Parathyroid adenoma (tissue), 2 donors: Measurements from ENCODE around the gene SUPT6H.

ENCODE experiments used
- H2AFZ ChIP-seq: fragments of 300-600 bp; sonication (generic); one replicate; pipeline ENCODE4 v1.7.0; 2017; ENCODE audit warnings: antibody characterized with exemption, mild to moderate bottlenecking
- H3K27ac ChIP-seq: fragments of 300-600 bp; sonication (generic); one replicate; pipeline ENCODE4 v1.7.0; 2017
- H3K27me3 ChIP-seq: fragments of 300-600 bp; sonication (generic); one replicate; pipeline ENCODE4 v1.7.0; 2017; ENCODE audit warnings: low read length; ENCODE audit not compliant: control insufficient read depth, insufficient read depth
- H3K36me3 ChIP-seq: fragments of 300-600 bp; sonication (generic); one replicate; pipeline ENCODE4 v1.7.0; 2017; ENCODE audit warnings: low read length; ENCODE audit not compliant: control insufficient read depth, insufficient read depth
- H3K4me1 ChIP-seq: fragments of 300-600 bp; sonication (generic); one replicate; pipeline ENCODE4 v1.7.0; 2017; ENCODE audit warnings: control low read depth
- H3K4me2 ChIP-seq: fragments of 300-600 bp; sonication (generic); one replicate; pipeline ENCODE4 v1.7.0; 2017; ENCODE audit warnings: low read length
- H3K4me3 ChIP-seq: fragments of 300-600 bp; sonication (generic); one replicate; pipeline ENCODE4 v1.7.0; 2017; ENCODE audit warnings: low read depth, low read length
- H3K79me2 ChIP-seq: fragments of 300-600 bp; sonication (generic); one replicate; pipeline ENCODE4 v1.7.0; 2017; ENCODE audit warnings: control low read depth
- H3K9ac ChIP-seq: fragments of 300-600 bp; sonication (generic); one replicate; pipeline ENCODE4 v1.7.0; 2017; ENCODE audit warnings: mild to moderate bottlenecking
- H3K9me3 ChIP-seq: fragments of 300-600 bp; sonication (generic); one replicate; pipeline ENCODE4 v1.7.0; 2017; ENCODE audit warnings: low read length; ENCODE audit not compliant: control insufficient read depth
- CTCF ChIP-seq: fragments of 300-600 bp; sonication (generic); IDR thresholded peaks from one replicate; pipeline ENCODE4 v1.7.0; 2017; ENCODE audit warnings: antibody characterized with exemption, mild to moderate bottlenecking
- donor health status: primary hyperparathyroidism.

The SUPT6H gene

GRCh38 chr17:28615260-28615940 lies 46.6 kb upstream of the SUPT6H start:
- no peak for TF ChIP-seq CTCF
- H3K27me3 ChIP-seq: no peaks in the 10 kb centered on the region
- no peaks in the 10 kb centered on the region for H3K9me3 ChIP-seq
- no peaks in the 10 kb centered on the region for H3K79me2 ChIP-seq
- no peak overlapping the region for H3K9ac ChIP-seq
- H3K4me3 ChIP-seq: no peak overlapping the region
- no peak overlapping the region for H3K4me2 ChIP-seq
- H3K4me1 ChIP-seq: no peaks in the 10 kb centered on the region
- H3K36me3 ChIP-seq: no peaks in the 10 kb centered on the region
- no peak overlapping the region for H3K27ac ChIP-seq
- H2AFZ ChIP-seq: no peak overlapping the region

- H3K4me2 ChIP-seq: no peak overlapping the region
- TF ChIP-seq CTCF: no peak
These were observed 45.7 kb upstream of the SUPT6H start for GRCh38 chr17:28616281-28616680.

GRCh38 chr17:28618464-28618863 lies 43.5 kb upstream of the SUPT6H start:
- no peaks in the 10 kb centered on the region for H3K9me3 ChIP-seq
- no peak for TF ChIP-seq CTCF
- H3K27me3 ChIP-seq: no peaks in the 10 kb centered on the region
- H3K4me1 ChIP-seq: no peaks in the 10 kb centered on the region
- no peak overlapping the region for H3K4me3 ChIP-seq
- no peak overlapping the region for H2AFZ ChIP-seq
- no peak overlapping the region for H3K4me2 ChIP-seq
- no peaks in the 10 kb centered on the region for H3K79me2 ChIP-seq
- H3K9ac ChIP-seq: no peak overlapping the region
- no peaks in the 10 kb centered on the region for H3K36me3 ChIP-seq
- no peak overlapping the region for H3K27ac ChIP-seq

More at GRCh38 chr17:28616281-28616680, 45.7 kb upstream of the SUPT6H start:
- Histone ChIP-seq H2AFZ (no peak overlapping the region), H3K4me1 (no peaks in the 10 kb centered on the region), H3K27me3 (no peaks in the 10 kb centered on the region), H3K79me2 (no peaks in the 10 kb centered on the region), H3K27ac (no peak overlapping the region), H3K9me3 (no peaks in the 10 kb centered on the region), H3K4me3 (no peak overlapping the region), H3K9ac (no peak overlapping the region), H3K36me3 (no peaks in the 10 kb centered on the region)

GRCh38 chr17:28620010-28620409 lies 42.0 kb upstream of the SUPT6H start:
- H3K27me3 ChIP-seq: no peaks in the 10 kb centered on the region
- H3K4me3 ChIP-seq: no peak overlapping the region
- H3K27ac ChIP-seq: no peak overlapping the region
- no peaks in the 10 kb centered on the region for H3K4me1 ChIP-seq
- H3K9ac ChIP-seq: no peak overlapping the region
- no peaks in the 10 kb centered on the region for H3K36me3 ChIP-seq
- no peaks in the 10 kb centered on the region for H3K9me3 ChIP-seq
- TF ChIP-seq CTCF: no peak
- no peak overlapping the region for H2AFZ ChIP-seq
- no peak overlapping the region for H3K4me2 ChIP-seq
- no peaks in the 10 kb centered on the region for H3K79me2 ChIP-seq

GRCh38 chr17:28622186-28622585 lies 39.8 kb upstream of the SUPT6H start:
- no peaks in the 10 kb centered on the region for H3K9me3 ChIP-seq
- H3K27ac ChIP-seq: no peak overlapping the region
- H3K79me2 ChIP-seq: no peaks in the 10 kb centered on the region
- no peaks in the 10 kb centered on the region for H3K36me3 ChIP-seq
- no peaks in the 10 kb centered on the region for H3K27me3 ChIP-seq
- no peak overlapping the region for H3K4me2 ChIP-seq
- no peak for TF ChIP-seq CTCF
- H2AFZ ChIP-seq: no peak overlapping the region
- H3K4me3 ChIP-seq: no peak overlapping the region
- H3K9ac ChIP-seq: no peak overlapping the region
- H3K4me1 ChIP-seq: no peaks in the 10 kb centered on the region
